Urinary bladder (tissue), 4 donors: ENCODE results near the gene ZNF689. TPM values are rescaled to one million over a fixed set of nuclear protein-coding genes. Genes with fewer than 3 reads are reported as not detected.
A peak's percentile ranks its signal among the peaks of the same experiment; 100 is the strongest.
"Not testable (repeated sequence)": the region's sequence is repeated elsewhere in the genome, so short reads cannot be mapped to it uniquely, and the experiment has no call there.

Experiments used
- DNase-seq: peaks from one replicate; pipeline ENCODE4 v3.0.0-alpha.2; 2015; ENCODE audit errors: extremely low spot score
- H3K27ac ChIP-seq: one replicate; pipeline ENCODE4 v1.5.1; 2013; ENCODE audit warnings: low read depth, mild to moderate bottlenecking, moderate library complexity
- H3K36me3 ChIP-seq: one replicate; pipeline ENCODE4 v1.6.1; 2013; ENCODE audit warnings: mild to moderate bottlenecking, moderate library complexity; ENCODE audit not compliant: insufficient read depth
- H3K4me1 ChIP-seq: one replicate; pipeline ENCODE4 v1.6.1; 2013; ENCODE audit warnings: mild to moderate bottlenecking, moderate library complexity; ENCODE audit not compliant: insufficient read depth
- H3K4me3 ChIP-seq: one replicate; pipeline ENCODE4 v1.5.1; 2013; ENCODE audit warnings: low read depth, low read length
- WGBS: extraction: QIAGEN DNeasy Blood & Tissue Kit; methylation state at CpG from one replicate; pipeline ENCODE4 v1.1.7; 2013; 5-methylcytosine and 5-hydroxymethylcytosine counted together
- polyA plus RNA-seq: library from polyadenylated mRNA; stranded (reverse); fragments of 200-250 nt; gene quantifications from one replicate; pipeline ENCODE4 v1.2.3, GENCODE V29; 2013
- total RNA-seq: library from RNA; depleted of rRNA; stranded (reverse); fragments of >200 nt; gene quantifications from one replicate; pipeline ENCODE4 v1.2.3, GENCODE V29; 2014
- donor health status: healthy with polysubstance abuse.
- donor health status: healthy.

Gene ZNF689
- total and polyA plus RNA-seq, 2 donors: 5.6 to 8.8 TPM

GRCh38 chr16:30649725-30650368, 39.7 kb upstream of the ZNF689 start:
- DNase-seq: peak; percentile 13
- no peaks in the 10 kb centered on the region for H3K36me3 ChIP-seq
- WGBS: 30% methylated on average over 22 of the region's 22 CpGs
- H3K4me3 ChIP-seq: peak overlapping the region; percentile 33
- H3K4me1 ChIP-seq: no peaks in the 10 kb centered on the region
- peak overlapping the region; percentile 78 for H3K27ac ChIP-seq

GRCh38 chr16:30647274-30647571, 37.0 kb upstream of the ZNF689 start:
- no peaks in the 10 kb centered on the region for H3K36me3 ChIP-seq
- H3K4me3 ChIP-seq: no peak overlapping the region
- 86% methylated on average over 1 of the region's 1 CpG for WGBS
- H3K4me1 ChIP-seq: no peaks in the 10 kb centered on the region
- DNase-seq: no peak
- no peak overlapping the region for H3K27ac ChIP-seq

GRCh38 chr16:30645727-30646126, 35.5 kb upstream of the ZNF689 start:
- Histone ChIP-seq H3K4me3 (no peak overlapping the region), H3K27ac (no peak overlapping the region), H3K36me3 (no peaks in the 10 kb centered on the region), H3K4me1 (no peaks in the 10 kb centered on the region)
- 59% methylated on average over 6 of the region's 6 CpGs for WGBS
- no peak for DNase-seq

- Histone ChIP-seq H3K4me3 (no peak overlapping the region), H3K4me1 (no peaks in the 10 kb centered on the region), H3K27ac (no peak overlapping the region), H3K36me3 (no peaks in the 10 kb centered on the region)
- WGBS: 69% methylated on average over 4 of the region's 4 CpGs
- no peak for DNase-seq
Measured at GRCh38 chr16:30644334-30644830, 34.2 kb upstream of the ZNF689 start.

- Histone ChIP-seq H3K4me1 (no peaks in the 10 kb centered on the region), H3K27ac (no peak overlapping the region), H3K36me3 (no peaks in the 10 kb centered on the region), H3K4me3 (no peak overlapping the region)
- no peak for DNase-seq
- WGBS: 82% methylated on average over 3 of the region's 3 CpGs
Measured at GRCh38 chr16:30641378-30641982, 31.3 kb upstream of the ZNF689 start.

GRCh38 chr16:30637944-30638343, 27.8 kb upstream of the ZNF689 start:
- Histone ChIP-seq H3K36me3 (no peaks in the 10 kb centered on the region), H3K4me1 (no peaks in the 10 kb centered on the region), H3K27ac (no peak overlapping the region), H3K4me3 (no peak overlapping the region)
- 5% methylated on average over 1 of the region's 1 CpG for WGBS
- DNase-seq: no peak

- H3K4me3 ChIP-seq: not testable (repeated sequence)
- WGBS: 92% methylated on average over 10 of the region's 10 CpGs
Measured at GRCh38 chr16:30637139-30637538, 26.9 kb upstream of the ZNF689 start.

GRCh38 chr16:30636599-30636998, 26.4 kb upstream of the ZNF689 start:
- 92% methylated on average over 7 of the region's 7 CpGs for WGBS
- Histone ChIP-seq H3K4me1 (no peaks in the 10 kb centered on the region), H3K4me3 (no peak overlapping the region), H3K27ac (no peak overlapping the region), H3K36me3 (no peaks in the 10 kb centered on the region)
- DNase-seq: no peak

More at GRCh38 chr16:30637139-30637538, 26.9 kb upstream of the ZNF689 start:
- H3K4me1 ChIP-seq, H3K27ac ChIP-seq, H3K36me3 ChIP-seq, DNase-seq: not testable (repeated sequence)

GRCh38 chr16:30633526-30633925, 23.3 kb upstream of the ZNF689 start:
- 80% methylated on average over 17 of the region's 17 CpGs for WGBS
- Histone ChIP-seq H3K36me3 (no peaks in the 10 kb centered on the region), H3K4me3 (peak overlapping the region; percentile 60), H3K4me1 (no peaks in the 10 kb centered on the region), H3K27ac (no peak overlapping the region)
- no peak for DNase-seq

- not testable (repeated sequence) for DNase-seq, H3K27ac ChIP-seq, H3K4me1 ChIP-seq, H3K4me3 ChIP-seq, H3K36me3 ChIP-seq
- 92% methylated on average over 7 of the region's 7 CpGs for WGBS
Measured at GRCh38 chr16:30632454-30632853, 22.3 kb upstream of the ZNF689 start.

GRCh38 chr16:30628628-30629540, 18.7 kb upstream of the ZNF689 start:
- Histone ChIP-seq H3K4me3 (no peak overlapping the region), H3K36me3 (no peaks in the 10 kb centered on the region), H3K27ac (no peak overlapping the region), H3K4me1 (no peaks in the 10 kb centered on the region)
- 31% methylated on average over 18 of the region's 18 CpGs for WGBS
- DNase-seq: peak; percentile 41

- no peaks in the 10 kb centered on the region for H3K4me1 ChIP-seq
- H3K4me3 ChIP-seq: no peak overlapping the region
- WGBS: 86% methylated on average over 9 of the region's 9 CpGs
- no peak for DNase-seq
- no peak overlapping the region for H3K27ac ChIP-seq
- H3K36me3 ChIP-seq: no peaks in the 10 kb centered on the region
Measured at GRCh38 chr16:30626236-30626635, 16.0 kb upstream of the ZNF689 start.

GRCh38 chr16:30623536-30624283, 13.5 kb upstream of the ZNF689 start:
- Histone ChIP-seq H3K4me3 (no peak overlapping the region), H3K27ac (no peak overlapping the region), H3K4me1 (no peaks in the 10 kb centered on the region), H3K36me3 (no peaks in the 10 kb centered on the region)
- 65% methylated on average over 11 of the region's 11 CpGs for WGBS
- DNase-seq: no peak
